DMS79 (cell line): ENCODE data around the gene SLC2A4.
A peak's percentile ranks its signal among the peaks of the same experiment; 100 is the strongest.

ENCODE experiments used
- DNase-seq: peaks from one replicate; lab custom pipeline; 2025; lab: John Stamatoyannopoulos, UW

Gene SLC2A4

GRCh38 chr17:7306911-7307685 lies 25.6 kb downstream of the SLC2A4 start, which contains the start of gene EIF5A:
Gene EIF5A (plus strand): TSS chr17:7307628. CDS start chr17:7309636, 2,008 bp downstream.
- DNase-seq: peak; percentile 100

DNA sequence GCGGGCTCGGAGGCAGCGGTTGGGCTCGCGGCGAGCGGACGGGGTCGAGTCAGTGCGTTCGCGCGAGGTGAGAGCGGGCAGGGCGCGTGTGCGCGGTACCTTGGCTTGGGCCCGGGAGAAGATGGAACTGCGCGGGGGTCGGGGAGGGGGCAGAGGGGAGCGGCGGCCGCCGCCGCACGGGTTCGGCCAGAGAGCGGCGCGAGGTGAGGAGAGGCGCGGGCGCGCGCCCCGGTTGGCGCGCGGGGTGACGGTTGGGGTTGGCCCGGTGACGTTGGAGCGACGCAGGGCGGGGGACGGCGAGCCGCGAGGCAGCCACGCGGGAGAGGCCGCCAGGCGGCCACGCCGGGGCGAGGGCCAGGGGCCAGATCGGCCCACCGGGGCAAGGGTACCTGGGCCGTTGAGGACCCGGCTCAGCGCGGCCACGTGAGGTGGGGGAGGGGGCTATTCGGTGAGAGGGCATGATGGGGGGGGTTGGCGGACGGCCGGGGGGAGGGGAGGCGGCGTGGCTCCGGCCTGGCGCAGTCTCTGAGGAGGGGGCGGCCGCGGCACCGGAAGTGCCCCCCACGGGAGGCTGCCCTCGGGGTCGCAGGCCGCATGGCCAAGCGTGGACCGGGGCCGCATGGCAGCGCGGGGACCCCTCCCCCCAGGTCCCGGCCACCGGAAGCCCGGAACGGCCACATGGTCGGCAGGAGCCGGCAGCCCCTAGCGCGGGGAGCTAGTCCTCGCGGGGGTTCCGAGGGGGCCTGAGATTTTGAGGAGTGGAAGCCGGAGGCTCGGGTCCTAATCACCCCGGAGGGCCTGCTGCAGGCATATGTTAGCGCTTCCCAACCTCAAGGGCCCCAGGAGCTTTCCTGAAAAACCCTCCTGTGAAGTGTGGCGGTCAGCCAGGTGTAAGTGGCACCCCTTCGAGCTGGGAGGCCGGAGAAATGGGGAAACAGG lies 26.4 kb downstream of the SLC2A4 start:
- DNase-seq: peak; percentile 2

GRCh38 chr17:7308625-7309433 lies 27.3 kb downstream of the SLC2A4 start:
- DNase-seq: peak; percentile 44

DNA sequence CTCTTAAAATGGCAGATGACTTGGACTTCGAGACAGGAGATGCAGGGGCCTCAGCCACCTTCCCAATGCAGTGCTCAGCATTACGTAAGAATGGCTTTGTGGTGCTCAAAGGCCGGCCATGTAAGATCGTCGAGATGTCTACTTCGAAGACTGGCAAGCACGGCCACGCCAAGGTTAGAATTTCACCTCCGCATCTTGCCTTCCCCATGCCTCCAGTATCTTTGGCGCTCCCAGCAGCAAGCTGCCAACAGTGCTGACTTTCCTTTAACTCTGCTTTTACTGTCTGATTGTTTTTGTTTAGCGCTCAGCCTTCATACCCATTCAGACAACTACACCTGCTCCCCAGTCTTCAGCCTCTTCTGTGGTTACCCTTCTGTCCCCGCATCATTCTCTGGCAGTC lies 28.1 kb downstream of the SLC2A4 start:
- no peak for DNase-seq

DNA sequence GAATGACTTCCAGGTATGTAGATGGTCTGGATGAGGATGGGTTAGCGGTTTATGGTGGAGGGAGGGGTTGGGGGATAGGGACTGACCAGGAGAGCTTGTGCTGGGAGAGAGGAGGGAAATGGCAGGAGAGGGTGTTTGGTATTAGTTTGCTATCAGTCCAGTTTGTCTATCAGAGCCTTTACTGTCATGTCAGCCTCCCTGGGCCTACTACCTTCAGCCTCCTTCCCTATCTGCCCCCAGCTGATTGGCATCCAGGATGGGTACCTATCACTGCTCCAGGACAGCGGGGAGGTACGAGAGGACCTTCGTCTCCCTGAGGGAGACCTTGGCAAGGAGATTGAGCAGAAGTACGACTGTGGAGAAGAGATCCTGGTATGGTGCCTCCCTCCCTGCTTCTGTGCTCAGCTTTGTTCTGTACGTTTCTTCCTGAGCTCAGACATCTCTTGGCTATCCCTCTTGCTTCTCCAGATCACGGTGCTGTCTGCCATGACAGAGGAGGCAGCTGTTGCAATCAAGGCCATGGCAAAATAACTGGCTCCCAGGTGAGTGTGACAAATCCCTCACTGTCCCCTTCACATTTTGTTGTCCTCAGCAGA lies 29.7 kb downstream of the SLC2A4 start:
- no peak for DNase-seq

- no peak for DNase-seq
These were observed 31.0 kb downstream of the SLC2A4 start for GRCh38 chr17:7312432-7313087.

DNA sequence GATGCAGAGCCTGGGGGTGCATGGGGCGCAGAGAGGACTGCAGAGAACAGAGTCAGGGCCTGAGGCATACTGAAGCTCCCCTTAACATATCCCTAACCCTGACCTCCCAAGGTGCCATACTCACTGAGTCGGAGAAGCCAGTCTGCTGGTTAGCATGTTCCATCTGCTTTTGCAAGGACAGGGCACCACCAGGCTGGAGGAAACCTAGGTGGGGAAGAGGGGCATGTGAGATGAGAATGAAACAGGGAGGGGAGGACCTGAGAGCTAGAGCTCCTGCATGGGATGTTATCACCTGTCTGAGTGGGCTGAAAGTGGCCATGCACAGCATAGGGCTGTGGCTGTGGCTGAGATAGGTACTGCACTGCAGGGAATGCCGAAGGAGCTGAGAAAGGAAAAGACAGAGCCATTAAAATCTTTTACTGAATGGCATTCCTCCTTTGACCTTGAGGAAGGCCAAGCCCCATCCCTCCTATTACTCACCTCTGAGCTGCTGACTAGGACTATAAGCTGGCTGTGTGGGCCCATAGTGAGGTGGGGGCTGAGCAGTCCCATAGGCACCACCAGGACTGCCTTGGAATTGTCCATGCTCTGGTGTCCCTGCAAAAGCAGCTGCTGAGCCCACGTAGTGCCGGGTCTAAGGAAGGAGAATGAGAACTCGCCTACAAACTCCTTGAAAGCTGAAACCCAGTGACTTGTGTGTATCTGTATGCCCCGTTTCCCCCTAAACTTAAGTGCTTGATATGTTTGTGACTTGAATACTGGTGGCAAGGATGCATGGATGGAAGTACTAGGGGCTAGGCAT lies 31.8 kb downstream of the SLC2A4 start:
- DNase-seq: no peak

DNA sequence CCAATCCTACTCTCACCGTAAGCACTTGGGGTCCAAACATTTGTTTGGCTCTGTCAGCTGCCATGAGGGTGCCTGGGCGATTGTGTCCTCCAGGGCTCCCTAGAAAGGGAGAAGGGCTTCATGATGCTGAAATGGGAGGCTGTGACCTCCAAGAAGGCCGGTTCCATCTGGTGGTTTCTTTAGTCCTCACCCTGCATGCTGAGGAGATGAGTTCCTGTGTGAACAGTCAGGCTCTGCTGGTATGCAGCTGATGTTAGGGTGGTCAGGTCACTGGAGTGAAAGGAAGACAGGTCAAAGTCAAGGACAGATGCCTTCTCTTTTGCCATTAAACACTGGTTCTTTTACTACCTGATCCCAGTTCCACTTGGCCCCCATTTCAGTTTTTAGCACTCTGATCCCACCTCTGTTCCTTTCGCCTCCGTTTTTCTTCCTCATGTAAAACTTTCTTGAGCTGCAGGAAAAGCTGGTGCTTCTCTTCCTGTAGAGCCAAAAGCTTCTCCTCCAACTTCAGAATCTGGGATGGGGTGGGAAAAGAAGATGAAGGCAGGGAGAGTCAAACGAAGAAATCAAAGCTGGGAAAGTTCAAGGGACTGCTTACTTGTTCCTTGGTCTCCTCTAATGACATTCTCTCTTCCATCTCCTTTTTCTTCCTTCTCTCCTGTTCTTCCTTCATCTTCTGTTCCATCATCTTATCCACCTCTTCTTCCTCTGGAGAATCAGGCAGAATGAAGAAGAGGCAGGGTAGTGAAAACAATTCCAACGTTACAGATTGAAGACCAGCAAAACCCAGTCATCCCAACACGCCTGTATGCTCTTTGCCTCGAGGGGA lies 32.6 kb downstream of the SLC2A4 start:
- no peak for DNase-seq

GRCh38 chr17:7314719-7315569 lies 33.4 kb downstream of the SLC2A4 start, which contains the start of gene GPS2:
Gene GPS2 (minus strand): TSS chr17:7315360. CDS start chr17:7315052, 308 bp downstream.
- peak; percentile 77 for DNase-seq

- peak; percentile 1 for DNase-seq
These were observed 34.2 kb downstream of the SLC2A4 start for GRCh38 chr17:7315570-7316235.

- no peak for DNase-seq
These were observed 35.8 kb downstream of the SLC2A4 start for GRCh38 chr17:7317161-7317803.

DNA sequence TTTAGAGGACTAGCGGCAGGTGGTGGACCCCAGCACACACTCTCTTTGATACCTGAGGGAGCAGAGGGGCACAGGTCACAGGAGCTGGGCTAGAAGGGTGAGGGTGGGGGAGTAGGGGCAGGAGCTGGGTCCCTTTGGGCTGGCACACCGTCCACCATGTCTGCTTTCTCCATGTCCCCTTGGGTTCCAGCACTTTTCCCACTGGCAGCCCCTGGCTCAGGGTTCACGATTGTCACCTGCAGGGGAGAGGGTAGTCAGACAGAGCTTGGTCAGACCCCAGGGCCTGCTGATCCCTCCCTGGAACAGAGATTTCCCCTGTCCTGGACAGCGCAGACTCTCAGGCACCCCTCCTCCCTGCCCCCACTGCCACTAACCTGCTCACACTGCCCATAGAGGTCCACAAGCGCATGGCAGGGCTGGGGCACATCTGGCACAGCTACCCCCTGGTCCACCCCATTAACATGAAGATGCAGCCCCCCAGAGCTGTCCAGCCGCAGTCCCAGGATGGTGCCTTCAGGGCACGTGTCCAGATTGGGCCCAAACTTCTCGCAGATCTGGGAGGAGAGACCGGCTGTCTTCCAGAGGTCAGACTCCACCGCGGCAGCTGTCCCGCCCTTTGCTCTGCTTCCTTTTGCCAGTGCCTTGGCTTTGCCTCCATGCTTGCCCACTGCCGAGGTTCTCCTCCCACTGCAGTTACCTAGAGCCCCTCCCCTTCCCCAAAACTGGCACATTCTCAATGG lies 36.8 kb downstream of the SLC2A4 start:
- no peak for DNase-seq

GRCh38 chr17:7321466-7321865 lies 39.9 kb downstream of the SLC2A4 start:
- DNase-seq: no peak

- DNase-seq: no peak
These were observed 41.1 kb downstream of the SLC2A4 start for GRCh38 chr17:7322520-7323194.

DNA sequence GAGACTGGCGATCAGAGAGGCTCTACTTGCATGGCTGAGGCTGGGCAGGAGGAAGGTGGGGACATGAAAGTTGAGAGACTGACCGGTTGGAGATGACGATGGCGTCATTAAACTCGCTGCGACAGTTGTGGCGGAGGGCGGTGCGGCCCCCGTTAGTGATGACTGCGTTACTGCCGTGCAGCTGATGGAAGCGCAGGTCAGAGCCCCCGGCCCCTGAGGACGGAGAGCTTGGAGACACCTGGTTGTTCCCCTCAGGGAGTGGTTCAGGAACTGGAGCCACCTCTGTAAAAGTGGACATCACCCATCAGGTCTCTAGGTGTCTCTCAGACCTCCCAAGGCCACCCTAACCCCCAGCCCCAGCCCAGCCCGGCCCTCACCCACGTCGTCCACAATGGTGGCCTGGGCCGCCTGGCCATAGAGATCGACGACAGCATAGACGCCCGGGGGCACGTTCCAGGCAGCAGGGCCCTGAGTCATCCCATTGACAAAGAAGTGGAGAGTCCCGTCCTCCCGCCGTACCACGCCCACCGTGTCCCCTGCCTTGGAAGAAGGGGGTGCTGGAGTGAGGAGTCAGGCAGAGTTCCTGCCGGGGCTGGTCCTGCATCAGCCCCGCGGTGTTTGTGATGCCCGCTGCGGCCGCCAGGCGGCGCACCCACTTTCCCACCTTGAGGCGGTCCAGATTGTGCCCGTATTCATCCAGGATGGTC lies 42.4 kb downstream of the SLC2A4 start:
- DNase-seq: no peak
